ENCODE results near the gene CLDN15. TPM values are rescaled to one million over a fixed set of nuclear protein-coding genes. Genes with fewer than 3 reads are reported as not detected.

Gene CLDN15
- total and polyA plus RNA-seq, 2 donors (not counting 1 experiment from before 2014, with no cell fraction given), result 31.1 to 42.1 TPM

GRCh38 chr7:101195884-101196283 is 41.7 kb downstream of the CLDN15 start:
- peaks cover 2 to 3% of the 10 kb centered on the region in 2 donors for H3K4me1 ChIP-seq (ENCODE audit: control insufficient read depth in 2 of 2, insufficient read depth in 2 of 2, low read length in 2 of 2)
- H3K9me3 Mint-ChIP-seq (ENCODE audit: insufficient read depth), result no peaks in the 10 kb centered on the region
- ATAC-seq (ENCODE audit: low read depth) (no peak), DNase-seq (no peak)
- peaks cover 10% of the 10 kb centered on the region for H3K27me3 Mint-ChIP-seq
- no peak overlapping the region for H3K9ac ChIP-seq (ENCODE audit: low read length)
- H4K20me1 ChIP-seq (ENCODE audit: control insufficient read depth, insufficient read depth, low read length, poor library complexity, severe bottlenecking), result no peaks in the 10 kb centered on the region
- WGBS (ENCODE audit: insufficient coverage), result 88% methylated on average over 17 of the region's 17 CpGs
- H3K27ac ChIP-seq (ENCODE audit: low read length in 2 of 2), result no peak overlapping the region
- H3K27me3 ChIP-seq (replicated peaks in 1 of 4; ENCODE audit: control extremely low read depth in 1 of 4, control insufficient read depth in 3 of 4, insufficient read depth in 4 of 4, low read length in 3 of 4), result peaks cover 0 to 23% (median 8%) of the 10 kb centered on the region in 4 experiments
- no peak overlapping the region for H2AFZ ChIP-seq (ENCODE audit: insufficient read depth, low read depth, low read length, poor library complexity, severe bottlenecking)
- H3K9me3 ChIP-seq (ENCODE audit: control extremely low read depth in 1 of 3, control insufficient read depth in 2 of 3, insufficient read depth in 1 of 3, low read length in 2 of 3), result peaks cover 0 to 13% (median 0%) of the 10 kb centered on the region in 3 donors
- no peak overlapping the region for H3K4me2 ChIP-seq (replicated peaks; ENCODE audit: low read depth, low read length, poor library complexity, severe bottlenecking)
- intact Hi-C loops (cut with micrococcal nuclease), result no loop called here
- peaks cover 2% of the 10 kb centered on the region for H3K4me1 Mint-ChIP-seq
- no peaks in the 10 kb centered on the region for H3K79me2 ChIP-seq (ENCODE audit: control insufficient read depth, insufficient read depth, low read length)
- ChIA-PET POLR2A (no interaction called here), CTCF (interaction anchor here (1.0 to 6.6 kb wide), 2 partner anchors 53 to 61 kb away, joined by 3 to 129 read pairs; no protein-coding TSS in a partner anchor)
- no peak overlapping the region for H3K4me3 ChIP-seq (ENCODE audit: control extremely low read depth in 1 of 5, extremely low read depth in 1 of 5, insufficient read depth in 1 of 5, low read depth in 2 of 5, low read length in 4 of 5)
- no peak overlapping the region for H3K4me3 Mint-ChIP-seq
- no peak for TF ChIP-seq EZH2 (IDR thresholded peaks at IDR 0.05; ENCODE audit: borderline replicate concordance, insufficient read depth, low read depth, low read length, poor library complexity, severe bottlenecking)
- TF ChIP-seq CTCF (IDR thresholded peaks at IDR 0.05), result no peak
- no peak overlapping the region for H3K27ac Mint-ChIP-seq
- H3K36me3 ChIP-seq (replicated peaks in 1 of 2; ENCODE audit: control extremely low read depth in 1 of 2, control insufficient read depth in 1 of 2, extremely low read depth in 1 of 2, insufficient read depth in 2 of 2, low read length in 1 of 2), result no peaks in the 10 kb centered on the region

GRCh38 chr7:101189109-101189508 is 48.5 kb downstream of the CLDN15 start:
- Histone ChIP-seq H2AFZ (ENCODE audit: insufficient read depth, low read depth, low read length, poor library complexity, severe bottlenecking) (no peak overlapping the region), H3K36me3 (replicated peaks in 1 of 2; ENCODE audit: control extremely low read depth in 1 of 2, control insufficient read depth in 1 of 2, extremely low read depth in 1 of 2, insufficient read depth in 2 of 2, low read length in 1 of 2) (no peaks in the 10 kb centered on the region), H3K27me3 (replicated peaks in 1 of 4; ENCODE audit: control extremely low read depth in 1 of 4, control insufficient read depth in 3 of 4, insufficient read depth in 4 of 4, low read length in 3 of 4) (peaks cover 0 to 2% (median 0%) of the 10 kb centered on the region in 4 experiments), H4K20me1 (ENCODE audit: control insufficient read depth, insufficient read depth, low read length, poor library complexity, severe bottlenecking) (no peaks in the 10 kb centered on the region), H3K4me3 (ENCODE audit: control extremely low read depth in 1 of 5, extremely low read depth in 1 of 5, insufficient read depth in 1 of 5, low read depth in 2 of 5, low read length in 4 of 5) (no peak overlapping the region), H3K27ac (ENCODE audit: low read length in 2 of 2) (no peak overlapping the region), H3K9me3 (ENCODE audit: control extremely low read depth in 1 of 3, control insufficient read depth in 2 of 3, insufficient read depth in 1 of 3, low read length in 2 of 3) (peaks cover 0 to 4% (median 0%) of the 10 kb centered on the region in 3 donors), H3K79me2 (ENCODE audit: control insufficient read depth, insufficient read depth, low read length) (no peaks in the 10 kb centered on the region), H3K4me2 (replicated peaks; ENCODE audit: low read depth, low read length, poor library complexity, severe bottlenecking) (no peak overlapping the region), H3K4me1 (ENCODE audit: control insufficient read depth in 2 of 2, insufficient read depth in 2 of 2, low read length in 2 of 2) (no peaks in the 10 kb centered on the region), H3K9ac (ENCODE audit: low read length) (no peak overlapping the region)
- Mint-ChIP-seq H3K27ac (no peak overlapping the region), H3K9me3 (ENCODE audit: insufficient read depth) (no peaks in the 10 kb centered on the region), H3K27me3 (peaks cover 16% of the 10 kb centered on the region), H3K4me1 (peaks cover 2% of the 10 kb centered on the region), H3K4me3 (no peak overlapping the region)
- intact Hi-C loops (cut with micrococcal nuclease), result no loop called here
- 88% methylated on average over 6 of the region's 8 CpGs for WGBS (ENCODE audit: insufficient coverage)
- POLR2A ChIA-PET, result interaction anchor here (0.7 kb wide), 1 partner anchor 47 kb away, joined by 4 read pairs; no protein-coding TSS in a partner anchor
- no peak for DNase-seq
- no peak for ATAC-seq (ENCODE audit: low read depth)
- CTCF ChIA-PET, result interaction anchor here (0.7 to 6.6 kb wide), 3 partner anchors 11 to 882 kb away, joined by 3 to 129 read pairs (median 4); no protein-coding TSS in a partner anchor
- TF ChIP-seq CTCF (IDR thresholded peaks at IDR 0.05) (no peak), EZH2 (IDR thresholded peaks at IDR 0.05; ENCODE audit: borderline replicate concordance, insufficient read depth, low read depth, low read length, poor library complexity, severe bottlenecking) (no peak)

Data from B cell (primary cell).